GM12878 (cell line): Measurements from ENCODE around the gene SLC35F2.

Source experiments
- EP300 ChIP-seq, 2 experiments: fragments of 150-350 bp in 1 of 2; IDR thresholded peaks; 2 replicates each; pipeline ENCODE4 v1.6.1; 2011 to 2012; ENCODE audit warnings: low read depth in 2 of 2, low read length in 2 of 2, borderline replicate concordance in 1 of 2, improper control_type of control experiment in 1 of 2, inconsistent platforms in 1 of 2; ENCODE audit not compliant: control insufficient read depth in 1 of 2
- HDAC2 ChIP-seq: fragments of 200-600 bp; sonication (generic); IDR thresholded peaks from 2 replicates; pipeline ENCODE4 v1.6.1; 2017
- JUND ChIP-seq: IDR thresholded peaks from 2 replicates; pipeline ENCODE4 v1.6.1; 2012; ENCODE audit warnings: low read depth, mild to moderate bottlenecking, low read length, improper control_type of control experiment, moderate library complexity
- PAX5 ChIP-seq: IDR thresholded peaks from 2 replicates; pipeline ENCODE4 v1.6.1; 2011; ENCODE audit warnings: low read depth, low read length, borderline replicate concordance
- TF ChIP-seq, protein P1 (sequence below): IDR thresholded peaks from 2 replicates; pipeline ENCODE4 v1.6.1; 2011; ENCODE audit warnings: low read depth, low read length, improper control_type of control experiment, borderline replicate concordance
- TF ChIP-seq, protein P2 (sequence below): fragments of 450-650 bp; formaldehyde crosslinking; IDR thresholded peaks from 2 replicates; pipeline ENCODE4 v1.4.0; 2020; ENCODE audit warnings: mild to moderate bottlenecking, moderate library complexity
- TF ChIP-seq, protein P3 (sequence below), 3 experiments: IDR thresholded peaks in 2 of 3; conservative IDR thresholded peaks in 1 of 3; 2 replicates each; pipeline ENCODE4 v1.5.1; 2011; ENCODE audit warnings: low read depth in 3 of 3, low read length in 3 of 3, mild to moderate bottlenecking in 3 of 3, control low read depth in 2 of 3, moderate library complexity in 2 of 3, inconsistent platforms in 1 of 3, mixed read lengths in 1 of 3; ENCODE audit not compliant: control insufficient read depth in 2 of 3, insufficient read depth in 1 of 3; ENCODE audit errors: extremely low read depth in 1 of 3
- TF ChIP-seq, protein P4 (sequence below): IDR thresholded peaks from 2 replicates; pipeline ENCODE4 v1.6.1; 2012; ENCODE audit warnings: mild to moderate bottlenecking, low read depth, low read length

- TF ChIP-seq, protein P1, sequence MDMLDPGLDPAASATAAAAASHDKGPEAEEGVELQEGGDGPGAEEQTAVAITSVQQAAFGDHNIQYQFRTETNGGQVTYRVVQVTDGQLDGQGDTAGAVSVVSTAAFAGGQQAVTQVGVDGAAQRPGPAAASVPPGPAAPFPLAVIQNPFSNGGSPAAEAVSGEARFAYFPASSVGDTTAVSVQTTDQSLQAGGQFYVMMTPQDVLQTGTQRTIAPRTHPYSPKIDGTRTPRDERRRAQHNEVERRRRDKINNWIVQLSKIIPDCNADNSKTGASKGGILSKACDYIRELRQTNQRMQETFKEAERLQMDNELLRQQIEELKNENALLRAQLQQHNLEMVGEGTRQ = no peak
- TF ChIP-seq JUND = no peak
- TF ChIP-seq, protein P2, sequence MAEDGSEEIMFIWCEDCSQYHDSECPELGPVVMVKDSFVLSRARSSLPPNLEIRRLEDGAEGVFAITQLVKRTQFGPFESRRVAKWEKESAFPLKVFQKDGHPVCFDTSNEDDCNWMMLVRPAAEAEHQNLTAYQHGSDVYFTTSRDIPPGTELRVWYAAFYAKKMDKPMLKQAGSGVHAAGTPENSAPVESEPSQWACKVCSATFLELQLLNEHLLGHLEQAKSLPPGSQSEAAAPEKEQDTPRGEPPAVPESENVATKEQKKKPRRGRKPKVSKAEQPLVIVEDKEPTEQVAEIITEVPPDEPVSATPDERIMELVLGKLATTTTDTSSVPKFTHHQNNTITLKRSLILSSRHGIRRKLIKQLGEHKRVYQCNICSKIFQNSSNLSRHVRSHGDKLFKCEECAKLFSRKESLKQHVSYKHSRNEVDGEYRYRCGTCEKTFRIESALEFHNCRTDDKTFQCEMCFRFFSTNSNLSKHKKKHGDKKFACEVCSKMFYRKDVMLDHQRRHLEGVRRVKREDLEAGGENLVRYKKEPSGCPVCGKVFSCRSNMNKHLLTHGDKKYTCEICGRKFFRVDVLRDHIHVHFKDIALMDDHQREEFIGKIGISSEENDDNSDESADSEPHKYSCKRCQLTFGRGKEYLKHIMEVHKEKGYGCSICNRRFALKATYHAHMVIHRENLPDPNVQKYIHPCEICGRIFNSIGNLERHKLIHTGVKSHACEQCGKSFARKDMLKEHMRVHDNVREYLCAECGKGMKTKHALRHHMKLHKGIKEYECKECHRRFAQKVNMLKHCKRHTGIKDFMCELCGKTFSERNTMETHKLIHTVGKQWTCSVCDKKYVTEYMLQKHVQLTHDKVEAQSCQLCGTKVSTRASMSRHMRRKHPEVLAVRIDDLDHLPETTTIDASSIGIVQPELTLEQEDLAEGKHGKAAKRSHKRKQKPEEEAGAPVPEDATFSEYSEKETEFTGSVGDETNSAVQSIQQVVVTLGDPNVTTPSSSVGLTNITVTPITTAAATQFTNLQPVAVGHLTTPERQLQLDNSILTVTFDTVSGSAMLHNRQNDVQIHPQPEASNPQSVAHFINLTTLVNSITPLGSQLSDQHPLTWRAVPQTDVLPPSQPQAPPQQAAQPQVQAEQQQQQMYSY = no peak
- TF ChIP-seq HDAC2 = no peak
- TF ChIP-seq, protein P3, sequence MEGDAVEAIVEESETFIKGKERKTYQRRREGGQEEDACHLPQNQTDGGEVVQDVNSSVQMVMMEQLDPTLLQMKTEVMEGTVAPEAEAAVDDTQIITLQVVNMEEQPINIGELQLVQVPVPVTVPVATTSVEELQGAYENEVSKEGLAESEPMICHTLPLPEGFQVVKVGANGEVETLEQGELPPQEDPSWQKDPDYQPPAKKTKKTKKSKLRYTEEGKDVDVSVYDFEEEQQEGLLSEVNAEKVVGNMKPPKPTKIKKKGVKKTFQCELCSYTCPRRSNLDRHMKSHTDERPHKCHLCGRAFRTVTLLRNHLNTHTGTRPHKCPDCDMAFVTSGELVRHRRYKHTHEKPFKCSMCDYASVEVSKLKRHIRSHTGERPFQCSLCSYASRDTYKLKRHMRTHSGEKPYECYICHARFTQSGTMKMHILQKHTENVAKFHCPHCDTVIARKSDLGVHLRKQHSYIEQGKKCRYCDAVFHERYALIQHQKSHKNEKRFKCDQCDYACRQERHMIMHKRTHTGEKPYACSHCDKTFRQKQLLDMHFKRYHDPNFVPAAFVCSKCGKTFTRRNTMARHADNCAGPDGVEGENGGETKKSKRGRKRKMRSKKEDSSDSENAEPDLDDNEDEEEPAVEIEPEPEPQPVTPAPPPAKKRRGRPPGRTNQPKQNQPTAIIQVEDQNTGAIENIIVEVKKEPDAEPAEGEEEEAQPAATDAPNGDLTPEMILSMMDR (IDR thresholded peaks at IDR 0.05 in 2 of 3, conservative IDR thresholded peaks at IDR 0.05 in 1 of 3; ENCODE audit: control insufficient read depth in 2 of 3, extremely low read depth in 1 of 3, insufficient read depth in 1 of 3, low read depth in 3 of 3, low read length in 3 of 3) = no peak
- TF ChIP-seq PAX5 = no peak
- TF ChIP-seq, protein P4, sequence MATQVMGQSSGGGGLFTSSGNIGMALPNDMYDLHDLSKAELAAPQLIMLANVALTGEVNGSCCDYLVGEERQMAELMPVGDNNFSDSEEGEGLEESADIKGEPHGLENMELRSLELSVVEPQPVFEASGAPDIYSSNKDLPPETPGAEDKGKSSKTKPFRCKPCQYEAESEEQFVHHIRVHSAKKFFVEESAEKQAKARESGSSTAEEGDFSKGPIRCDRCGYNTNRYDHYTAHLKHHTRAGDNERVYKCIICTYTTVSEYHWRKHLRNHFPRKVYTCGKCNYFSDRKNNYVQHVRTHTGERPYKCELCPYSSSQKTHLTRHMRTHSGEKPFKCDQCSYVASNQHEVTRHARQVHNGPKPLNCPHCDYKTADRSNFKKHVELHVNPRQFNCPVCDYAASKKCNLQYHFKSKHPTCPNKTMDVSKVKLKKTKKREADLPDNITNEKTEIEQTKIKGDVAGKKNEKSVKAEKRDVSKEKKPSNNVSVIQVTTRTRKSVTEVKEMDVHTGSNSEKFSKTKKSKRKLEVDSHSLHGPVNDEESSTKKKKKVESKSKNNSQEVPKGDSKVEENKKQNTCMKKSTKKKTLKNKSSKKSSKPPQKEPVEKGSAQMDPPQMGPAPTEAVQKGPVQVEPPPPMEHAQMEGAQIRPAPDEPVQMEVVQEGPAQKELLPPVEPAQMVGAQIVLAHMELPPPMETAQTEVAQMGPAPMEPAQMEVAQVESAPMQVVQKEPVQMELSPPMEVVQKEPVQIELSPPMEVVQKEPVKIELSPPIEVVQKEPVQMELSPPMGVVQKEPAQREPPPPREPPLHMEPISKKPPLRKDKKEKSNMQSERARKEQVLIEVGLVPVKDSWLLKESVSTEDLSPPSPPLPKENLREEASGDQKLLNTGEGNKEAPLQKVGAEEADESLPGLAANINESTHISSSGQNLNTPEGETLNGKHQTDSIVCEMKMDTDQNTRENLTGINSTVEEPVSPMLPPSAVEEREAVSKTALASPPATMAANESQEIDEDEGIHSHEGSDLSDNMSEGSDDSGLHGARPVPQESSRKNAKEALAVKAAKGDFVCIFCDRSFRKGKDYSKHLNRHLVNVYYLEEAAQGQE = no peak
- TF ChIP-seq EP300 (IDR thresholded peaks at IDR 0.05; ENCODE audit: borderline replicate concordance in 1 of 2, control insufficient read depth in 1 of 2, low read depth in 2 of 2, low read length in 2 of 2) = no peak
These were observed 89.4 kb downstream of the SLC35F2 start for GRCh38 chr11:107769189-107769588.
